ENCODE results near the gene BRD9. TPM values are rescaled to one million over a fixed set of nuclear protein-coding genes. Genes with fewer than 3 reads are reported as not detected.
A peak's percentile ranks its signal among the peaks of the same experiment; 100 is the strongest.

The BRD9 gene
- total and polyA plus RNA-seq, 9 of the 15 experiments (the other 6 are each of a cell fraction or from before 2014, with no cell fraction given), result 2.4 to 68.7 (median 44.9) TPM

GRCh38 chr5:891837-892393 lies 686 bp downstream of the BRD9 start (continued):
- TF ChIP-seq NCOA1 (IDR thresholded peaks at IDR 0.05; ENCODE audit: low read depth) (no peak), SRSF3 (IDR thresholded peaks at IDR 0.05; ENCODE audit: insufficient read depth, low read length) (no peak), ZNF740 (CRISPR knock-in tag; IDR thresholded peaks at IDR 0.05) (no peak), ZNF740 (tag; IDR thresholded peaks at IDR 0.05) (no peak), THAP7 (CRISPR knock-in tag; IDR thresholded peaks at IDR 0.05) (no peak), PCBP1 (IDR thresholded peaks at IDR 0.05; ENCODE audit: low read depth, low read length, poor library complexity, severe bottlenecking) (no peak), SMARCE1 (IDR thresholded peaks at IDR 0.05) (no peak), TGIF2 (CRISPR knock-in tag; IDR thresholded peaks at IDR 0.05) (no peak), ETV6 (IDR thresholded peaks at IDR 0.05; ENCODE audit: borderline replicate concordance in 1 of 2, low read depth in 2 of 2, low read length in 1 of 2) (no peak), ETV6 (CRISPR knock-in tag; IDR thresholded peaks at IDR 0.05; ENCODE audit: borderline replicate concordance) (0 out of 2 replicates have a peak, but pooled peaks have one; percentile 19), SUPT5H (IDR thresholded peaks at IDR 0.05) (no peak; the same call in 1 of the 2 replicates), MEIS2 (IDR thresholded peaks at IDR 0.05; ENCODE audit: partially characterized antibody) (no peak), ZKSCAN1 (IDR thresholded peaks at IDR 0.05; ENCODE audit: low read depth, low read length) (no peak), PTRF (tag; IDR thresholded peaks at IDR 0.05) (no peak), ZNF263 (CRISPR knock-in tag; IDR thresholded peaks at IDR 0.05; ENCODE audit: borderline replicate concordance) (0 out of 2 replicates have a peak, but pooled peaks have one; percentile 19), IFI16 (CRISPR knock-in tag; IDR thresholded peaks at IDR 0.05) (no peak), GTF2F1 (IDR thresholded peaks at IDR 0.05; ENCODE audit: low read depth, low read length) (no peak), SIN3A (IDR thresholded peaks at IDR 0.05; ENCODE audit: borderline replicate concordance in 2 of 2, control insufficient read depth in 1 of 2, low read depth in 2 of 2, low read length in 2 of 2) (peak in 1 of 2 experiments; percentile 37; a peak in 1 of 4 replicates), GABPB1 (CRISPR knock-in tag; IDR thresholded peaks at IDR 0.05) (no peak), ZNF76 (CRISPR knock-in tag; IDR thresholded peaks at IDR 0.05; ENCODE audit: borderline replicate concordance) (no peak), EP300 (IDR thresholded peaks at IDR 0.05; ENCODE audit: low read length) (no peak), ZNF408 (CRISPR knock-in tag; IDR thresholded peaks at IDR 0.05; ENCODE audit: low read depth) (no peak), ZBED1 (IDR thresholded peaks at IDR 0.05) (no peak)
- TF ChIP-seq, protein P1, sequence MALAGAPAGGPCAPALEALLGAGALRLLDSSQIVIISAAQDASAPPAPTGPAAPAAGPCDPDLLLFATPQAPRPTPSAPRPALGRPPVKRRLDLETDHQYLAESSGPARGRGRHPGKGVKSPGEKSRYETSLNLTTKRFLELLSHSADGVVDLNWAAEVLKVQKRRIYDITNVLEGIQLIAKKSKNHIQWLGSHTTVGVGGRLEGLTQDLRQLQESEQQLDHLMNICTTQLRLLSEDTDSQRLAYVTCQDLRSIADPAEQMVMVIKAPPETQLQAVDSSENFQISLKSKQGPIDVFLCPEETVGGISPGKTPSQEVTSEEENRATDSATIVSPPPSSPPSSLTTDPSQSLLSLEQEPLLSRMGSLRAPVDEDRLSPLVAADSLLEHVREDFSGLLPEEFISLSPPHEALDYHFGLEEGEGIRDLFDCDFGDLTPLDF (CRISPR knock-in tag; IDR thresholded peaks at IDR 0.05), result no peak
- TF ChIP-seq, protein P2, sequence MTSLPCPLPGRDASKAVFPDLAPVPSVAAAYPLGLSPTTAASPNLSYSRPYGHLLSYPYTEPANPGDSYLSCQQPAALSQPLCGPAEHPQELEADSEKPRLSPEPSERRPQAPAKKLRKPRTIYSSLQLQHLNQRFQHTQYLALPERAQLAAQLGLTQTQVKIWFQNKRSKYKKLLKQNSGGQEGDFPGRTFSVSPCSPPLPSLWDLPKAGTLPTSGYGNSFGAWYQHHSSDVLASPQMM (CRISPR knock-in tag; IDR thresholded peaks at IDR 0.05), result no peak

Data from K562 (cell line).